Measurements from ENCODE around the gene USP13.

- TF ChIP-seq, protein P1, sequence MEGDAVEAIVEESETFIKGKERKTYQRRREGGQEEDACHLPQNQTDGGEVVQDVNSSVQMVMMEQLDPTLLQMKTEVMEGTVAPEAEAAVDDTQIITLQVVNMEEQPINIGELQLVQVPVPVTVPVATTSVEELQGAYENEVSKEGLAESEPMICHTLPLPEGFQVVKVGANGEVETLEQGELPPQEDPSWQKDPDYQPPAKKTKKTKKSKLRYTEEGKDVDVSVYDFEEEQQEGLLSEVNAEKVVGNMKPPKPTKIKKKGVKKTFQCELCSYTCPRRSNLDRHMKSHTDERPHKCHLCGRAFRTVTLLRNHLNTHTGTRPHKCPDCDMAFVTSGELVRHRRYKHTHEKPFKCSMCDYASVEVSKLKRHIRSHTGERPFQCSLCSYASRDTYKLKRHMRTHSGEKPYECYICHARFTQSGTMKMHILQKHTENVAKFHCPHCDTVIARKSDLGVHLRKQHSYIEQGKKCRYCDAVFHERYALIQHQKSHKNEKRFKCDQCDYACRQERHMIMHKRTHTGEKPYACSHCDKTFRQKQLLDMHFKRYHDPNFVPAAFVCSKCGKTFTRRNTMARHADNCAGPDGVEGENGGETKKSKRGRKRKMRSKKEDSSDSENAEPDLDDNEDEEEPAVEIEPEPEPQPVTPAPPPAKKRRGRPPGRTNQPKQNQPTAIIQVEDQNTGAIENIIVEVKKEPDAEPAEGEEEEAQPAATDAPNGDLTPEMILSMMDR (IDR thresholded peaks at IDR 0.05; ENCODE audit: low read depth, low read length): no peak
- TF ChIP-seq POLR2A (IDR thresholded peaks at IDR 0.05; ENCODE audit: extremely low read depth, insufficient read length): no peak
- no peak for TF ChIP-seq MAX (IDR thresholded peaks at IDR 0.05; ENCODE audit: low read depth, low read length)
Observed at GRCh38 chr3:179806177-179806576, 153.3 kb downstream of the USP13 start.

Data from NB4 (cell line).